ENCODE results near the gene GPS1. TPM values are rescaled to one million over a fixed set of nuclear protein-coding genes. Genes with fewer than 3 reads are reported as not detected.

Gene GPS1
- polyA plus RNA-seq, 10 donors: 60.4 to 72.8 (median 66.1) TPM

DNA sequence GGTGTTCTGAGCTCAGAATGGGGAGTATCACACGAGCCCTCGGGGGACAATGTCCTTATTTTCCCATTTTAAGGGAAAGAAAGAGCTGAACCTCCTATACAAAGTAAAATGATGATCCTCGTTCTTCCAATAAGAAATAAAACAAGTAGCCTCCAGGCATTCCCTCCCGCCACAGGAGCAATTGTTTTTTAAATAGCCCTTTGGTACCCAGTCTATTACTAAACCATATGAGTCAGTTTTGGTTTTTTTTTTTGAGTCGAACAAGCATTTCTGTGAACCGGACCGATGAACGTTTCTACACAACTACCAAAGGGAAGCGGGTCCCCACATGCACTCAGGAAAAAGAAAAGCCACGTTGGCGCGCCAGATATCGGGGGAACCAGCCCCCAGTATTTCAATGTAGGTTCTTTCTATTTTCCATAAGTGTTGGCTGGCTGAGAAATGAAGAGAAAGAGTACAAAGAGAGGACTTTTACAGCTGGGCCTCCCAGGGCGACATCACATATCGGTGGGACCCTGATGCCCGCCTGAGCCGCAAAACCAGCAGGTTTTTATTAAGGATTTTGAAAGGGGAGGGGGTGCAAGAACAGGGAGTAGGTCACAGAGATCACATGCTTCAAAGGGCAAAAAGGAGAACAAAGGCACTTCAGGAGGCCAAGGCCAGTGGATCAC is 10.4 kb upstream of the GPS1 start:
- DNase-seq: no peak

DNA sequence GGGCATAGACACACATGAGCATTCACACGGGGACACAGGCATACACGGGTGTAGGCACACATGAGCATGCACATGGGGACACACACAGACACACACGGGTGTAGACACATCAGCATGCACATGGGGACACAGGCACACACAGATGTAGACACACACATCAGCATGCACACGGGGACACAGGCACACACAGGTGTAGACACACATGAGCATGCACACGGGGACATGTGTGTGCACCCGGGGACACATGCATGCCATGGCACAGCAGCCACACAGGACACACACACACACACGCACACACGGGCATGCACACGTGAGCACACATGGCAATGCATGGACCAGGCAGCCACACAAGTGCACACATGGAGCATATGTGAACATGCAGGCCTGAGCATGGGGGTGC is 9.0 kb upstream of the GPS1 start:
- no peak for DNase-seq

DNA sequence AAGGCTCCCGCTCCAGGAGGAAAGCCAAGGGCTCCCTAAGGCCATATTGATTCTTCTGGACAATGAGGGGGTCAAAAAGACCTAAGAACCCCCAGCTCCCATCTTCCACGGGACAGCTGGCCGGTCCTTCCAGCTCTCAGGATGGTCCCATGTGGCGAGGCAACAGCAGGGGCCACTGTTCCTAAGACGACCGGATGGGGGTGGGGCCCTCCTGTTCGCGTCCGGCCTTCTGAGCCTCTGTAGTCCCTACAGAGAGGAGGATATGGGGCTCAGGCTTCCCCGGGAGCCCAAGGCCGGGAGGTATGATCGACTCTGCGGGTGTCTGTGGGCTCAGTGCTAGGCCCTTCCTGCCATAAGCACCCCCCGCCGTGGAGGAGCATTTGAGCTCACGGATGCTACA is 8.2 kb upstream of the GPS1 start:
- DNase-seq: no peak

DNA sequence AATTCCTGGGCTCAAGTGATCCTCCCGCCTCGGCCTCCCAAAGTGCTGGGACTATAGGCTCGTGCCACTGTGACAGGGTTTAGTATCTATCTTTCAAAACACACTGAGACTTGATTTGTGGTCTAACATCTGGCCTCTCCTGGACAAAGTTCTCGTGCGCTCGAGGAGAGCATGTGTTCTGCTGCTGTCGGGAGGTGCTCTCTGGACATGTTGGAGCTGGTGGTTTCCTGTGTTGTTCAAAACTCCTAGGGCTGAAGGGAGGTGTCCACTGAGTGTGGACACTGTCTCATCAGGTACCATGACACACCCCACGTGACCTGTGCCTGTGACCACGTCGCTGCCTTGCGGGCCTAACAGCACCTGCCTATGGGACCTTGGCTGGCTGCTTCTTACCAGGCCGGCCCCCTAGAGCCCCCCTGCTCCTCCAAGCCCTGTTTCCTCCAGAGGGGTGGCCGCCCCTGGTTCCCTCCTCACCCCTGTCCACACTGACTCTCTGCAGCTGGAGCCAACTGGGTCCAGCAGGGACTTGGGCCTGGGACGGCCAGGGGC is 5.7 kb upstream of the GPS1 start:
- DNase-seq: no peak

DNA sequence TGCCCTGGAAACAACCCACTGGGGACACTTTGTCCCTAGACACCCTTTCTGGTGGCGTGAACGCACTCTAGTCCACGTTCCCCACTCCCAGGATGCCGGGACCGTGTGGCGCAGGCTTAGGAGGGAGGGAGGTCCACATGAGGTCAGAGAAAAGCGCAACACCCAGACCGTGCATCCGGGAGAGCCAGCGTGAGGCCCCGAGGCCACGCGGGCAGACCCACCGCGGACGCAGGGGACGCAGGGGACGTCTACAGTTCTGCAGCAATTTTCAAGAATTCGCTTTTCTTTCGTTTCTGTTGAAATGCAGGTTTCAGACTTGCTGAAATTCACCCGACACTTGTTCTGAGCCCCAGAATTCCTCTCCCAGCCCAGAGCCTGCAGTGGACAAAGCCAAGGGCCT is 4.8 kb upstream of the GPS1 start:
- no peak for DNase-seq

DNA sequence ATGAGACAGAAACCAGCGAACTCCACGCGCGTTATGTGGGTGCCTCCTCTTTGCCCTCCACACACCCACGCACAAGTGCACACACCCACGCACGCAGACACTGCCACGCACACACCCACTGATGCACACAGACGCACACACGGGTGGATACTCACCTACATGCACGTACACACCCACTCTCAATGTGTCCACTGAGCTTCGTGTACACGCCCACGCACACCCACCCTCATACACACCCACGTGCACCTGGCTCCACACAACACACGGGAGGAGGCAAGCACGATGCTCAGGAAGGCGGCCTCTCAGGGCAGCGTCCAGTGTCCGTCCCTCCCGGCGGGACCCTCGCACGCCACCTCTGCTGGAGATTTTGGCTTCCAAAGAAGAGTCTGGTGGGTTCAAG is 4.3 kb upstream of the GPS1 start:
- DNase-seq: no peak

DNA sequence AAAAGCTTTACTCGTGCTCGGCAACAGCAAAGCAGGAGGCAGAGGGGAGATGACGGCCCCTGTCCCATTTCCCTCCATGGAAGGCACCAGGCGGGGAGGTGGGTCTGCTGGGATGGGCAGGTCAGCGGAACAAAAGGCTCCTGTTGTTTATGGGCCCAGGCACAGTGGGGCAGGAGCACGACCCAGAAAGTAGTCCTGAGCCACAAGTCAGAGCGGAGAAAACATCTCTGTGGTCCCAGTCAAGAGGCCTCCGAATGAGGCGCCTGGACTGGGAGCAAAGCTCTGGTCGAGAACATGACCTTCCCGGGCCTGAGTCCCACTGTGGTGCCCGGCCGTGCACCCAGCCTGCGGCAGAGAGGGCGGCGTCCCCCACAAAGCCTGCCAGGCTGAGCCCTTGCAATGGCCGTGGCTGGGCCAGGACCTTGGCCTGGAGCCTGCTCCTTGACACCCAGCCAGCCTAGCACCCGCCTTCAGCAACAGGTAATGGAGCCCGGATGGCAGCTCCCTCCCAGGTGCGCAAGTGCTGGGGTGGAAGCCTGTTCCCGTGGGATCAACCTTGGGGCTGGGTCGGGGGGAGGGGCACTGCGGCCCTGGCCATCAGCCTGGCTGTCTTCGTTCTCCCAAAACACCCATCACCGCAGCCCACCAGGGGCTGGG is 3.7 kb upstream of the GPS1 start:
- DNase-seq: no peak

DNA sequence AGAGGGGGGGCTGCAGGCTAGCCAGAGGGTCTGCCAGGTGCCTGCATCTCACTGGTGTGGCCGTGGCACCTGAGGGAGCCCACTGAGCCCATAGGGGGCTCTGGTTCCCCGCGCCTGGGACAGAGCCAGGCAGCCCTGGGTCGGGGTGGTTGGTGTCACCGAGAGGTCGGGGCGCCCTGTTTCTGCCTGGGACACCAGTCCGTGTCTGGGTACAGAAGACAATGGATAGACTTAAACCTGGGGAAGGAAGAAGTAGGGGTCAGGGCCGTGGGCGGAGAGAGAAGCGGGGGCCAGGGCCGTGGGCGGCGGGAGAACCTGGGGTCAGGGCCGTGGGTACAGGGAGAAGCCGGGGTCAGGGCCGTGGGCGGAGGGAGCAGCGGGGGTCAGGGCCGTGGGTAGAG is 3.1 kb upstream of the GPS1 start:
- no peak for DNase-seq

DNA sequence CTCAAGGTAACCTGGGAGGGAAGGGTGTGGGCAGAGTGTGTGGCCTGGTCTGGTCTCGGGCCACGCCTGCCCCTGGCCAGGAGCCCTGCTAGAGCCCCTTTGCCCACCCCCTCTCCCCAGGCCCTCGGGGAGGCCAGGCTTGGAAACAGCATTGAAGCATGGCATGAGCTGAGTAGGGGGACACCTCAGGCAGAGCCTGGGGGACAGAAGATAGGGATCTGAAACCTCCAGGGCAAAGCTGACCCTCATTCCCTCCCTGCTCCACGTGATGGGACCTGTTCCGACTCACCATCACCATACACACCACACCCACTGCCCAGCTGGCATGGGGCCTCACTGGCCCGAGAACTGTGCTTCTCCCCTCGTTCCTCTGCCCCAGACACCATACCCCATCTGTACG is 2.6 kb upstream of the GPS1 start:
- no peak for DNase-seq

DNA sequence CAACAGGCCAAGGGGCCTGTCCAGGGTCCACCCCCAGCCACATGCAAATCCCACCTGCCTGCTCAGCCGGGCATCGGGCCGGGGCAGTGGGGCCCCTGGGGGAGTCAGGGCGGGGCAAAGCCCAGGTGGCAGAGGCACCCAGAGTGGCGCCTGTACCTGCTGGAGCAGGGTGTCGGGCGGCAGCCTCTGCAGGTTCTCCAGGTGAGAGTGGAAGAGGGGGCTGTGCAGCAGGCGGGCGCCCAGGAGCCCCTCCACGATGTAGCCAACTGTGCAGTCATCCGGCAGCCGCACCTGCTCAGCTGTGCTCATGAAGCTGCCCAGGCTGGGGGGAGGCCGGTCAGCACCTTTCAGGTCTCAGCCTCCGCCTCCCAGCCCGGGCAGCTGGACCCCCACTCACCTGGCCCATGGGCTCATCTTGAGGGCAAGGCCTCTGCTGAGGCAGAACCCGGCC is 2.2 kb upstream of the GPS1 start:
- DNase-seq: no peak

DNA sequence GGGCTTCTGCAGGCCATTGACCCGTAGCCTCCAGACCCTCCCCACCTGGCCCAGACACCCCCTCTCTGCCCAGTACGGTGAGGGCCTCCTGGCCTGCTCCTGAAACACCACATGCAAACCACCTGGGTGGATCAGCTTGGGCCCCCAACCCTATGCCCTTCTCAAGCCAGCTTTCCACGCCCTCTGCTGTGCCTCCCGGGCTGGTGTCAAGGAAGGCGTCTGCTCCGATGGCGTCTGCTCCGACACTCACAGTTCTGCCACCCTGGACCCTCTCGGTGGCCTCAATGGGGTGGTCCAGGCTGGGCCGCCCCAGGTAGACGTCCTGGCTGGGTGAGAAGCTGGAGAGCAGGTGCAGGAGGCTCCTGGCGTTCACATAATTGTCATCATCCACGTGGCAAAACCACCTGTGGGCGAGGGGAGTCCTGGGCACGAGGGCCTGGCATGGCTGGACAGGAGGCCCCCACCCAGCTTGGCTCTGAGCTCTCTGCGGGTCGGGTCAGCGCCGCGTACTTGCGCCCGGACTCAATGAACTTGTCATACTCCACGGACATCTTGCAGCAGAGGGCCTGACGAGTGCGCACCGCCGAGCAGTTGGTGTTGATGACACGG is 1.4 kb upstream of the GPS1 start:
- DNase-seq: peak in 1 of 3 donors; percentile 2

DNA sequence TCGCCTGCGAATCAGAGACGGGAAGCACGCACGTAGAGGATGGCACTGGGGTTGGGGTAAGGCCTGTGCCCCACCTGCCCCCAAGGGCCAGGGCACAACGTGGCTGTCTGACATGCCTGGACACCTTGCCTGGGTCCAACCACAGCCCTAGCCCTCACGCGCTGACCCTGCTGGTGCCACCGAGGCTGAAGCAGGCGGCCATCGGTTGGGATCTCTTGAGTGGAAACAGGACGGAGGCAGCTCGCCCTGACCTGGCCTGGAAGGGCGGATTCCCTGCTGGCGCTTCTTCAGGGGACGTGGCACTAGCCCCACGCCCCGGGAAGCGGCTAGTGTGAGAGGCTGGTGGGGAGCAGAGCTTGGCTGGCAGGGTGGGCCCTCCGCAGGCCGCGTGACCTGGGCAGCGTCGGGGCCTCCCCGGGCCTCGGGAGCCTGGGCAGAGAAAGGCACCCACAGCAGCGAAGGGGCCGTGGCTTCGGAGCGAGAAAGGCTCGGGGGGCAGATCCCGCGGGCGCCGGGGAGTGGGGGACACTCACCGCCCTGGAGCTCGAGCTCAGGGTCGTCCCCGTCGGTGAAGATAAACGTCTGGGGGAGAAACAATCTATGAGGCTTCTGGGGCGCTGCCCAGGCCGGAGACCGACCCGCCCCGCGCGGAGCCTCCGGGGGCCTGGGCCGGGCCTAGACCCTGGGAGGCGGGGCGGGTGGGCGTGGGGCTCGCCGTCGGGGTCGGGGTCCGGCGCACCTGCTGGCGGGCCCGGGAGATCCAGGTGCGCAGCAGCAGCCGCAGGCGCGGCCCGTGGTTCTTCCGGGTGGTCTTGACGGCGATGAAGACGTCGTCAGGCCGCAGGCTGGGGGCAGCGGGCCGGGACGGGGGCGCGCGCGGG is 697 bp upstream of the GPS1 start:
- peak in 1 of 3 donors; percentile 54 for DNase-seq

DNA sequence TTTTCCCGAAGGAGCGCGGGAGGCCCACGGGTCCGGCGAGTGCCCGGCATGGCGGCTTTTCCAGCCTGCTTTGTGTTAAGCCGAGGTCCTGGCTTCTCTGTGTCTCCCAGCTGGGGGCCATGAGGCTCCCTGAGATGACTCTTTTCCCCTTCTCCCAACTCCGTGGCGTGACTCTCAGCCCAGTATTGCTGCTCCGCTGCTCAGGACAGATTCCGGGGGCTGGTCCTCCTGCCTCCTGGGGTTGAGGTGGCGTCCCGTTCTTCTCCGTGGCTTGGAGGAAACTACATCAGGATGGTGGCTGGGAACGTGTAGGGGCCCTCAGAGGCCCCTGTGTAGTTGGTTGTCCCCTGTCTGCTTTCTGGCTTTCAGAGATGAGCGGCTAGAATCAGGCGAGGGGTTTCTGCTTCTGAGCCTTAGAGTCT is 951 bp downstream of the GPS1 start:
- no peak for DNase-seq

DNA sequence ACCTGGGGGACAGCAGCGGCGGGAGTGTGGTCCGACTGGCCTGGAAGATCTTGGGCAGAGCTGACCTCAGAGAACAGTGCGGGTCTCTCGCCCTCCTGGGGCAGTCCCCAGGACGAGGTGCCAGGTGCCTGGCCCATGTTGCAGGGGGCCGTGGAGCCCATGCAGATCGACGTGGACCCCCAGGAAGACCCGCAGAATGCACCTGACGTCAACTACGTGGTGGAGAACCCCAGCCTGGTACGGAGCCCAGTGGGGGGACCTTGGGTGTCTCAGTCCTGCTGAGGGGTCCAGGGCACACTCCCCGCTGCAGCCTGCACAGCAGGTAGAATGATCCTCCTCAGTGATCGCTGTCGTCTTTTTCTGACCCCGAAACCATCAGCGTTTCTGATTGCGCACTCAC is 1.4 kb downstream of the GPS1 start:
- DNase-seq: peak in 1 of 3 donors; percentile 0

DNA sequence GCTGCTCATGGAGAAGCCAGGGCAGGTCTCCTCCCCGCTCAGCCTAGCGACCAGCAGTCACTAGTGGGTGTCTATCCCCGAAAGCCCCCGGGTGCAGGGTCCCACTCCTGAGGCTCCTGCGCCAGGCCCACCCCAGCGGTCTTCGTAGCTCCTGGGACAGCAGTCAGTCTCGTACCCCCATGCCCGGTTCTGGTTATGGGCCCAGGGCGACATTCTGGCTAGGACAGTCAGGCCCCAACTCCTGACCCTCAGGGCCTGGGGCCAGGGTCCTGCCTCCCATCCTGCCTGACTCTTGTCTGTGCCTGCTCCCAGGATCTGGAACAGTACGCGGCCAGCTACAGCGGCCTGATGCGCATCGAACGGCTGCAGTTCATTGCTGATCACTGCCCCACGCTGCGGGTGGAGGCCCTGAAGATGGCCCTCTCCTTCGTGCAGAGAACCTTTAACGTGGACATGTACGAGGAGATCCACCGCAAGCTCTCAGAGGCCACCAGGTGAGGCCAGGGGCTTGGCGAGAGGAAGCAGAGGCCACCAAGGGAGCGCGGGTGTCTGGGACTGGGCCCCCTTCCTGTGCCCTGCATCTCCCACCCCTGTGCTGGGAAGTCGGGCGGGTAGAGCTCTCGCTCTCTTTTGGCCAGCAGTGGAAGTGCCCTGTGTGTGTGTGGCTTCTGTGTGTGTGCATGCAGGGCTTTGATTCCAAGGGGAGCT is 2.0 kb downstream of the GPS1 start:
- DNase-seq: peak in 1 of 3 donors; percentile 5

DNA sequence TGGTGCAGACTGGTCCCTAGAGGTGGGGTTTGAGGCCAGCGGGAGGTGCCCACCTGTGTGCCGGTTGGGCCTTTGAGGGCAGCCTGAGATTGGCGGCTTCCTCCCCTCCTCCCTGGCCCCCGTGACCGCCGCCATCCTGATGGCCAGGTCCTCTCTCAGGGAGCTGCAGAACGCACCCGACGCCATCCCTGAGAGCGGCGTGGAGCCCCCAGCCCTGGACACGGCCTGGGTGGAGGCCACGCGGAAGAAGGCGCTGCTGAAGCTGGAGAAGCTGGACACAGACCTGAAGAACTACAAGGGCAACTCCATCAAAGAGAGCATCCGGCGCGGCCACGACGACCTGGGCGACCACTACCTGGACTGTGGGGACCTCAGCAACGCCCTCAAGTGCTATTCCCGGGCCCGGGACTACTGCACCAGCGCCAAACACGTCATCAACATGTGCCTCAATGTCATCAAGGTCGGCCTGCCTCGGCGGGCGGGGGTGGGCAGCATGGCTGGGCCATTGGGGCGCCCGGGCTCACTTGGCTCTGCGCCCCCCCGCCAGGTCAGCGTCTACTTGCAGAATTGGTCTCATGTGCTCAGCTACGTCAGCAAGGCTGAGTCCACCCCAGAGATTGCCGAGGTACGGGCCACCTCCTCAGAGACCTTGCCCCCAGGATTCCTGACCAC is 2.8 kb downstream of the GPS1 start:
- peak in 1 of 3 donors; percentile 2 for DNase-seq

DNA sequence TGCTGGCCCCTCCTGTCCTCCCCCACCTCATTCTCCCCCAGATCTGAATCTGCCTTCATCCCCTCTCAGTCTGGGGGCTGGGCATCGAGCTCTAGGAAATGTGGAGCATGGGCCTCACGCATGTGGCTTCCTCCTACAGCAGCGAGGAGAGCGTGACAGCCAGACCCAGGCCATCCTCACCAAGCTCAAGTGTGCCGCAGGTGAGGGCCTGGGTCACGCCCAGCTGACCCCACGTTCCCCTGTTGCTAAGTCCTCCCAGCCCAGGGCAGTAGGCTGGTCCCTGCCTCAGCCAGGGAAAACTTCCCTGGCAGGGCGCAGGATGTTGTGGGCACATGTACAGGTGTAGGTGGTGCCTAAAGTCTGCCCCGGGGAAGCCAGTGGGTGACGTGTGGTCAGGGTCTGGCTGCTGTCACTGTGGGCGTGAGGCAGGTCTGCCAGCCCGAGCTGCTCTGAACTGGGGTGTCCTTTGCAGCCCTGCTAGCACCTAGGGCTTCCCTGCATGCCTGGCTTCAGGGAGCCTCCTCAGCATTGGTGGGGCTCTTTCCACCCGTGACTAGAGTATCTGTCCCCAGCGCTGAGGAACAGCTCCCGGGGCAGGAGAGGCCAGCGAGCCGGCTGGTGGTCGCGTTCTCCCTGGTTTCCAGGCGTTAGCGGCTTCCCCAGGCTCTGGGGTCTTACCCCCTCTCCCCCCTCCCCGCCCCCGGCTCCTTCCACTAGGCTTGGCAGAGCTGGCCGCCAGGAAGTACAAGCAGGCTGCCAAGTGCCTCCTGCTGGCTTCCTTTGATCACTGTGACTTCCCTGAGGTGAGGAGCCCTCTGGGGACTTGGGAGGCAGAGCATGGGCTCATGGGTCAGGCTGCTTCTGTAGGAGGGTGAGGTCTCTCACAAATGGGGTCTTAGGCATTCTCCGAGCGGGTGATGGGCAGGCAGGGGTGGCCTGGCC is 3.6 kb downstream of the GPS1 start:
- DNase-seq: peak in 1 of 3 donors; percentile 1

DNA sequence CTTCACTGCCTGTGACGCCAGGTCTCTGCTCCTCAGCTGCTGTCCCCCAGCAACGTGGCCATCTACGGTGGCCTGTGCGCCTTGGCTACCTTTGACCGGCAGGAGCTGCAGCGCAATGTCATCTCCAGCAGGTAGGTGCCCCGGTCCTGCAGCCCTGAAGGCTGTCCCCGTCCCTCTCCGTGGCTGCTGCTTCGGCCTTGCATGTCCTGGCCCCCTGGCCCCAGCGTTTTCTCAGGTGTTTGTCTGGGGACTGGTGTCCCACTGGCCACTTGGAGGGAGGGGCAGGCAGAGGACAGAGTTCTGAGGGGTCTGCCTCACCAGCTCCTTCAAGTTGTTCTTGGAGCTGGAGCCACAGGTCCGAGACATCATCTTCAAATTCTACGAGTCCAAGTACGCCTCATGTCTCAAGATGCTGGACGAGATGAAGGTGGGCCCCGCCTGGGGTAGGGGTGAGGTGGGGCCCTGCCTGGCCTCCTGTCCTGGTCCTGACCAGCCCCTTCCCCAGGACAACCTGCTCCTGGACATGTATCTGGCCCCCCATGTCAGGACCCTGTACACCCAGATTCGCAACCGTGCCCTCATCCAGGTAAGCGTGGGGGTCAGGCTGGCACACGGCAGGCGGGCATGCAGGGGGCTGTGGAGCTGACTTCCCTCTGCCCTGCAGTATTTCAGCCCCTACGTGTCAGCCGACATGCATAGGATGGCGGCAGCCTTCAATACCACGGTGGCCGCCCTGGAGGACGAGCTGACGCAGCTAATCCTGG is 4.4 kb downstream of the GPS1 start:
- DNase-seq: peak in 1 of 3 donors; percentile 2

All from muscle of back (tissue), 11 donors.